ENCODE data around the gene LANCL1. TPM values are rescaled to one million over a fixed set of nuclear protein-coding genes. Genes with fewer than 3 reads are reported as not detected.

LANCL1 gene
- 32.3 and 34.2 TPM in 2 replicates for total RNA-seq

- DNase-seq = peak; percentile 95
- Mint-ChIP-seq H3K4me1 (peaks cover 28% of the 10 kb centered on the region), H3K36me3 (ENCODE audit: low read depth) (peaks cover 18% of the 10 kb centered on the region), H3K4me3 (peak within 1 kb of the TSS; percentile 99), H3K9me3 (no peaks in the 10 kb centered on the region), H3K27ac (peak within 1 kb of the TSS; percentile 98), H3K27me3 (no peaks in the 10 kb centered on the region)
- intact Hi-C loops (cut with micrococcal nuclease) = loop anchor here (2.0 to 5.0 kb wide), 2 partner anchors 306 to 474 kb away; partner anchors contain the start of genes KANSL1L and RPE
These were observed at the start of gene LANCL1 for GRCh38 chr2:210476194-210477128. LANCL1 (minus strand) TSS chr2:210476759; CDS start chr2:210476396, 363 bp downstream.

GRCh38 chr2:210524533-210524932 lies 48.0 kb upstream of the LANCL1 start:
- H3K27me3 Mint-ChIP-seq = peaks cover 2% of the 10 kb centered on the region
- no peak overlapping the region for H3K27ac Mint-ChIP-seq
- no peaks in the 10 kb centered on the region for H3K9me3 Mint-ChIP-seq
- intact Hi-C loops (cut with micrococcal nuclease) = no loop called here
- no peak for DNase-seq
- no peak overlapping the region for H3K4me3 Mint-ChIP-seq
- H3K4me1 Mint-ChIP-seq = peaks cover under 1% of the 10 kb centered on the region
- no peaks in the 10 kb centered on the region for H3K36me3 Mint-ChIP-seq (ENCODE audit: low read depth)

GRCh38 chr2:210523650-210524289 lies 47.2 kb upstream of the LANCL1 start:
- H3K9me3 Mint-ChIP-seq = no peaks in the 10 kb centered on the region
- DNase-seq = no peak
- H3K4me1 Mint-ChIP-seq = peaks cover 2% of the 10 kb centered on the region
- peaks cover 2% of the 10 kb centered on the region for H3K27me3 Mint-ChIP-seq
- no peak overlapping the region for H3K27ac Mint-ChIP-seq
- no peaks in the 10 kb centered on the region for H3K36me3 Mint-ChIP-seq (ENCODE audit: low read depth)
- intact Hi-C loops (cut with micrococcal nuclease) = no loop called here
- H3K4me3 Mint-ChIP-seq = no peak overlapping the region

GRCh38 chr2:210522399-210522798 lies 45.8 kb upstream of the LANCL1 start:
- Mint-ChIP-seq H3K27ac (no peak overlapping the region), H3K36me3 (ENCODE audit: low read depth) (no peaks in the 10 kb centered on the region), H3K4me3 (no peak overlapping the region), H3K4me1 (peaks cover 2% of the 10 kb centered on the region), H3K9me3 (no peaks in the 10 kb centered on the region), H3K27me3 (peaks cover 2% of the 10 kb centered on the region)
- intact Hi-C loops (cut with micrococcal nuclease) = no loop called here
- no peak for DNase-seq

- Mint-ChIP-seq H3K27ac (no peak overlapping the region), H3K36me3 (ENCODE audit: low read depth) (no peaks in the 10 kb centered on the region), H3K27me3 (peaks cover 7% of the 10 kb centered on the region), H3K4me1 (peaks cover 2% of the 10 kb centered on the region), H3K9me3 (peaks cover 1% of the 10 kb centered on the region), H3K4me3 (no peak overlapping the region)
- DNase-seq = no peak
- intact Hi-C loops (cut with micrococcal nuclease) = no loop called here
These were observed 43.0 kb upstream of the LANCL1 start for GRCh38 chr2:210519594-210519993.

GRCh38 chr2:210517264-210517663 lies 40.7 kb upstream of the LANCL1 start:
- H3K4me1 Mint-ChIP-seq = peaks cover 2% of the 10 kb centered on the region
- H3K27ac Mint-ChIP-seq = no peak overlapping the region
- H3K27me3 Mint-ChIP-seq = peaks cover 8% of the 10 kb centered on the region
- H3K9me3 Mint-ChIP-seq = peaks cover 3% of the 10 kb centered on the region
- DNase-seq = no peak
- H3K4me3 Mint-ChIP-seq = no peak overlapping the region
- no peaks in the 10 kb centered on the region for H3K36me3 Mint-ChIP-seq (ENCODE audit: low read depth)
- intact Hi-C loops (cut with micrococcal nuclease) = no loop called here

- no peak for DNase-seq
- Mint-ChIP-seq H3K4me3 (no peak overlapping the region), H3K27ac (no peak overlapping the region), H3K4me1 (peaks cover 2% of the 10 kb centered on the region), H3K9me3 (peaks cover 3% of the 10 kb centered on the region), H3K36me3 (ENCODE audit: low read depth) (no peaks in the 10 kb centered on the region), H3K27me3 (peaks cover 8% of the 10 kb centered on the region)
- intact Hi-C loops (cut with micrococcal nuclease) = no loop called here
These were observed 39.4 kb upstream of the LANCL1 start for GRCh38 chr2:210515911-210516310.

GRCh38 chr2:210503725-210504191 lies 27.2 kb upstream of the LANCL1 start:
- no peaks in the 10 kb centered on the region for H3K27me3 Mint-ChIP-seq
- H3K9me3 Mint-ChIP-seq = no peaks in the 10 kb centered on the region
- H3K36me3 Mint-ChIP-seq (ENCODE audit: low read depth) = no peaks in the 10 kb centered on the region
- H3K4me1 Mint-ChIP-seq = no peaks in the 10 kb centered on the region
- no peak overlapping the region for H3K27ac Mint-ChIP-seq
- no peak overlapping the region for H3K4me3 Mint-ChIP-seq
- no peak for DNase-seq
- intact Hi-C loops (cut with micrococcal nuclease) = no loop called here

GRCh38 chr2:210503001-210503623 lies 26.6 kb upstream of the LANCL1 start:
- H3K36me3 Mint-ChIP-seq (ENCODE audit: low read depth) = no peaks in the 10 kb centered on the region
- no peak overlapping the region for H3K4me3 Mint-ChIP-seq
- H3K27me3 Mint-ChIP-seq = no peaks in the 10 kb centered on the region
- DNase-seq = peak; percentile 74
- no peak overlapping the region for H3K27ac Mint-ChIP-seq
- intact Hi-C loops (cut with micrococcal nuclease) = no loop called here
- H3K4me1 Mint-ChIP-seq = no peaks in the 10 kb centered on the region
- H3K9me3 Mint-ChIP-seq = no peaks in the 10 kb centered on the region

GRCh38 chr2:210496512-210496911 lies 20.0 kb upstream of the LANCL1 start:
- H3K36me3 Mint-ChIP-seq (ENCODE audit: low read depth) = no peaks in the 10 kb centered on the region
- peaks cover 2% of the 10 kb centered on the region for H3K4me1 Mint-ChIP-seq
- H3K4me3 Mint-ChIP-seq = no peak overlapping the region
- H3K9me3 Mint-ChIP-seq = no peaks in the 10 kb centered on the region
- H3K27ac Mint-ChIP-seq = no peak overlapping the region
- intact Hi-C loops (cut with micrococcal nuclease) = no loop called here
- no peaks in the 10 kb centered on the region for H3K27me3 Mint-ChIP-seq
- DNase-seq = no peak

- intact Hi-C loops (cut with micrococcal nuclease) = no loop called here
- Mint-ChIP-seq H3K9me3 (no peaks in the 10 kb centered on the region), H3K27ac (no peak overlapping the region), H3K4me3 (no peak overlapping the region), H3K27me3 (no peaks in the 10 kb centered on the region), H3K4me1 (peaks cover 2% of the 10 kb centered on the region), H3K36me3 (ENCODE audit: low read depth) (no peaks in the 10 kb centered on the region)
- no peak for DNase-seq
These were observed 17.0 kb upstream of the LANCL1 start for GRCh38 chr2:210493528-210493927.

- intact Hi-C loops (cut with micrococcal nuclease) = no loop called here
- H3K4me1 Mint-ChIP-seq = peaks cover 16% of the 10 kb centered on the region
These were observed 5.1 kb upstream of the LANCL1 start for GRCh38 chr2:210481601-210482175.

GRCh38 chr2:210480764-210481163 lies 4.2 kb upstream of the LANCL1 start:
- Mint-ChIP-seq H3K27me3 (no peaks in the 10 kb centered on the region), H3K9me3 (no peaks in the 10 kb centered on the region), H3K4me1 (peaks cover 17% of the 10 kb centered on the region), H3K27ac (no peak overlapping the region), H3K4me3 (no peak overlapping the region), H3K36me3 (ENCODE audit: low read depth) (peaks cover 1% of the 10 kb centered on the region)
- no peak for DNase-seq
- intact Hi-C loops (cut with micrococcal nuclease) = no loop called here

More at GRCh38 chr2:210481601-210482175, 5.1 kb upstream of the LANCL1 start:
- DNase-seq = no peak
- Mint-ChIP-seq H3K36me3 (ENCODE audit: low read depth) (no peaks in the 10 kb centered on the region), H3K9me3 (no peaks in the 10 kb centered on the region), H3K4me3 (no peak overlapping the region), H3K27ac (no peak overlapping the region), H3K27me3 (no peaks in the 10 kb centered on the region)
